WTC11 (cell line): ENCODE results near the gene CPT2. TPM values are rescaled to one million over a fixed set of nuclear protein-coding genes. Genes with fewer than 3 reads are reported as not detected.

Source experiments
- ELF4 ChIP-seq: sonication (generic); formaldehyde crosslinking; IDR thresholded peaks from 2 replicates; pipeline ENCODE4 v1.8.1; 2022; ENCODE audit warnings: low read depth, mild to moderate bottlenecking, moderate library complexity, missing genetic modification reagents
- EMX1 ChIP-seq: fragments of 250-450 bp; sonication (Bioruptor Pico); IDR thresholded peaks from 2 replicates; pipeline ENCODE4 v1.8.0; 2021; ENCODE audit warnings: mild to moderate bottlenecking
- ESRRA ChIP-seq: sonication (generic); formaldehyde crosslinking; IDR thresholded peaks from 2 replicates; pipeline ENCODE4 v1.8.1; 2022; ENCODE audit warnings: mild to moderate bottlenecking, missing genetic modification reagents, borderline replicate concordance
- GABPB1 ChIP-seq: sonication (generic); formaldehyde crosslinking; IDR thresholded peaks from 2 replicates; pipeline ENCODE4 v1.8.1; 2023; ENCODE audit warnings: mild to moderate bottlenecking, missing genetic modification reagents
- GRHL2 ChIP-seq: fragments of 250-450 bp; sonication (Bioruptor Pico); IDR thresholded peaks from 2 replicates; pipeline ENCODE4 v1.8.0; 2022; ENCODE audit warnings: mild to moderate bottlenecking, moderate library complexity; ENCODE audit not compliant: insufficient replicate concordance, severe bottlenecking
- KAT7 ChIP-seq: sonication (generic); formaldehyde crosslinking; IDR thresholded peaks from 2 replicates; pipeline ENCODE4 v1.8.1; 2023; ENCODE audit warnings: missing genetic modification reagents, mild to moderate bottlenecking, borderline replicate concordance
- RELA ChIP-seq: sonication (generic); formaldehyde crosslinking; IDR thresholded peaks from 2 replicates; pipeline ENCODE4 v1.8.1; 2022; ENCODE audit warnings: missing genetic modification reagents, mild to moderate bottlenecking, borderline replicate concordance
- ZNF219 ChIP-seq: sonication (generic); formaldehyde crosslinking; IDR thresholded peaks from 2 replicates; pipeline ENCODE4 v1.8.0; 2023; ENCODE audit warnings: missing genetic modification reagents, mild to moderate bottlenecking, borderline replicate concordance
- ZNF263 ChIP-seq: sonication (generic); formaldehyde crosslinking; IDR thresholded peaks from 2 replicates; pipeline ENCODE4 v1.8.1; 2022; ENCODE audit warnings: low read depth, mild to moderate bottlenecking, moderate library complexity, missing genetic modification reagents
- ZNF317 ChIP-seq: sonication (generic); formaldehyde crosslinking; IDR thresholded peaks from 2 replicates; pipeline ENCODE4 v1.8.1; 2023; ENCODE audit warnings: low read depth, mild to moderate bottlenecking, moderate library complexity, missing genetic modification reagents, borderline replicate concordance
- ZNF423 ChIP-seq: fragments of 250-450 bp; sonication (Bioruptor Pico); IDR thresholded peaks from 2 replicates; pipeline ENCODE4 v2.1.2; 2022; ENCODE audit warnings: mild to moderate bottlenecking, moderate library complexity
- total RNA-seq: library from RNA; stranded (reverse); gene quantifications from 3 replicates; pipeline ENCODE4 v1.2.3, GENCODE V29; 2021
- TF ChIP-seq, protein P1 (sequence below): sonication (generic); formaldehyde crosslinking; IDR thresholded peaks from 2 replicates; pipeline ENCODE4 v1.8.0; 2022; ENCODE audit warnings: mild to moderate bottlenecking, missing genetic modification reagents
- TF ChIP-seq, protein P2 (sequence below): sonication (generic); formaldehyde crosslinking; conservative IDR thresholded peaks from 2 replicates; pipeline ENCODE4 v1.8.1; 2023; ENCODE audit warnings: mild to moderate bottlenecking, low read depth, missing genetic modification reagents, moderate library complexity
- TF ChIP-seq, protein P3 (sequence below): fragments of 250-450 bp; sonication (Bioruptor Pico); IDR thresholded peaks from 2 replicates; pipeline ENCODE4 v1.9.0; 2021; ENCODE audit warnings: mild to moderate bottlenecking, borderline replicate concordance
- TF ChIP-seq, protein P4 (sequence below): sonication (generic); formaldehyde crosslinking; IDR thresholded peaks from 2 replicates; pipeline ENCODE4 v1.8.1; 2023; ENCODE audit warnings: mild to moderate bottlenecking, missing genetic modification reagents, moderate library complexity
- TF ChIP-seq, protein P5 (sequence below): sonication (generic); formaldehyde crosslinking; IDR thresholded peaks from 2 replicates; pipeline ENCODE4 v1.8.1; 2023; ENCODE audit warnings: mild to moderate bottlenecking, missing genetic modification reagents
- TF ChIP-seq, protein P6 (sequence below): fragments of 250-450 bp; sonication (Bioruptor Pico); conservative IDR thresholded peaks from 2 replicates; pipeline ENCODE4 v1.9.0; 2021; ENCODE audit warnings: mild to moderate bottlenecking
- TF ChIP-seq, protein P7 (sequence below): sonication (generic); formaldehyde crosslinking; IDR thresholded peaks from 2 replicates; pipeline ENCODE4 v1.8.1; 2022; ENCODE audit warnings: missing genetic modification reagents, borderline replicate concordance
- TF ChIP-seq, protein P8 (sequence below): sonication (generic); formaldehyde crosslinking; IDR thresholded peaks from 2 replicates; pipeline ENCODE4 v1.8.1; 2023; ENCODE audit warnings: mild to moderate bottlenecking, missing genetic modification reagents, moderate library complexity

CPT2 gene
- total RNA-seq, 1 experiment from 2014 or later: 33.7 TPM

DNA sequence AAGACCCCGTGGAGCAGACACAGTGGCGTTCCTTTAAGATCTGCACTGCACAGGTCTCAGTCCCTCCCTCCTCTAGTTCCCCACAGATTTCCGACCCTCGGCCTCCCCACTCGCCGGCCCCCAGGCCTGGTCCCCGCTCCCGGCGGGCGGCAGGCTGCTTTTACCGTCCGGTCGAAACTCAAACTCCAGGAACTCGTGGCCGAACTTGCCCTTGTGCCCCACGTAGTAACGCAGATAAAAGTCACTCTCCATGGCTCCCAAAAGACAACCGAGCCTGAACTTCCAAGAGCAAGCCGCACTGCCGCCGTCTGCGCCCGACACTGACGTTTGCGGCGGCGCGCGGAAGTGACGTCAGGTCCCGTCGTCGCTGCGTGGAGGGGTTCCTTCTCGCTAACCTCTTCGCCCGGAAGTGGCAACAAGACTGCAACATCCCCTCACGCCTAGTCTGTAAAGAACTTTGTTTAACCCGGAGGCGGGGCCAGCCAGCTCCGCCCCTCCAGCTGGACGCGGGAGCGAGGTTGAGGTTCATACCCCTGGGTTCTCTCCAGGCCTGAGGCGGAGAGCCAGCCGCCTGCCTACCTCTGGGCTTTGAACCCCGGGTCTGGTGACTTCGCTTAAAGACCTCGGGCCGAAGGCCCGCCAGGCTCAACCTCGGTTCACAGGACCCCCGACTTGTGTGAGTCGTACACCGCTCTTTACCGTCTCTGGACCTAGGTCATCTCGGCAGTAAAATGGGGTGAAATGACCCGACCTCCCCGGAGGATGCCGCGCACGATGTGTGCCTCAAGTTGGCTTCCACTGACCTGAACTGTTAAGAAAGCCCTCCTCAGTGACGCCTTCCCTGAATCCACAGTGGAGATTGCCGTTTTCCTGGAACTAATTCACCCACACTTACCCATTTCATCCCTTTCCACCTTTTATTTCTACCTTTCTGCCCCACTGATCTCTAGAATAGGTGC, 41.9 kb downstream of the CPT2 start, which contains the start of gene MAGOH (continued):
- TF ChIP-seq, protein P1, sequence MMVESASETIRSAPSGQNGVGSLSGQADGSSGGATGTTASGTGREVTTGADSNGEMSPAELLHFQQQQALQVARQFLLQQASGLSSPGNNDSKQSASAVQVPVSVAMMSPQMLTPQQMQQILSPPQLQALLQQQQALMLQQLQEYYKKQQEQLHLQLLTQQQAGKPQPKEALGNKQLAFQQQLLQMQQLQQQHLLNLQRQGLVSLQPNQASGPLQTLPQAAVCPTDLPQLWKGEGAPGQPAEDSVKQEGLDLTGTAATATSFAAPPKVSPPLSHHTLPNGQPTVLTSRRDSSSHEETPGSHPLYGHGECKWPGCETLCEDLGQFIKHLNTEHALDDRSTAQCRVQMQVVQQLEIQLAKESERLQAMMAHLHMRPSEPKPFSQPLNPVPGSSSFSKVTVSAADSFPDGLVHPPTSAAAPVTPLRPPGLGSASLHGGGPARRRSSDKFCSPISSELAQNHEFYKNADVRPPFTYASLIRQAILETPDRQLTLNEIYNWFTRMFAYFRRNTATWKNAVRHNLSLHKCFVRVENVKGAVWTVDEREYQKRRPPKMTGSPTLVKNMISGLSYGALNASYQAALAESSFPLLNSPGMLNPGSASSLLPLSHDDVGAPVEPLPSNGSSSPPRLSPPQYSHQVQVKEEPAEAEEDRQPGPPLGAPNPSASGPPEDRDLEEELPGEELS (CRISPR knock-in tag): peak; percentile 81
- TF ChIP-seq, protein P2, sequence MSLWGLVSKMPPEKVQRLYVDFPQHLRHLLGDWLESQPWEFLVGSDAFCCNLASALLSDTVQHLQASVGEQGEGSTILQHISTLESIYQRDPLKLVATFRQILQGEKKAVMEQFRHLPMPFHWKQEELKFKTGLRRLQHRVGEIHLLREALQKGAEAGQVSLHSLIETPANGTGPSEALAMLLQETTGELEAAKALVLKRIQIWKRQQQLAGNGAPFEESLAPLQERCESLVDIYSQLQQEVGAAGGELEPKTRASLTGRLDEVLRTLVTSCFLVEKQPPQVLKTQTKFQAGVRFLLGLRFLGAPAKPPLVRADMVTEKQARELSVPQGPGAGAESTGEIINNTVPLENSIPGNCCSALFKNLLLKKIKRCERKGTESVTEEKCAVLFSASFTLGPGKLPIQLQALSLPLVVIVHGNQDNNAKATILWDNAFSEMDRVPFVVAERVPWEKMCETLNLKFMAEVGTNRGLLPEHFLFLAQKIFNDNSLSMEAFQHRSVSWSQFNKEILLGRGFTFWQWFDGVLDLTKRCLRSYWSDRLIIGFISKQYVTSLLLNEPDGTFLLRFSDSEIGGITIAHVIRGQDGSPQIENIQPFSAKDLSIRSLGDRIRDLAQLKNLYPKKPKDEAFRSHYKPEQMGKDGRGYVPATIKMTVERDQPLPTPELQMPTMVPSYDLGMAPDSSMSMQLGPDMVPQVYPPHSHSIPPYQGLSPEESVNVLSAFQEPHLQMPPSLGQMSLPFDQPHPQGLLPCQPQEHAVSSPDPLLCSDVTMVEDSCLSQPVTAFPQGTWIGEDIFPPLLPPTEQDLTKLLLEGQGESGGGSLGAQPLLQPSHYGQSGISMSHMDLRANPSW: no peak
- TF ChIP-seq, protein P3, sequence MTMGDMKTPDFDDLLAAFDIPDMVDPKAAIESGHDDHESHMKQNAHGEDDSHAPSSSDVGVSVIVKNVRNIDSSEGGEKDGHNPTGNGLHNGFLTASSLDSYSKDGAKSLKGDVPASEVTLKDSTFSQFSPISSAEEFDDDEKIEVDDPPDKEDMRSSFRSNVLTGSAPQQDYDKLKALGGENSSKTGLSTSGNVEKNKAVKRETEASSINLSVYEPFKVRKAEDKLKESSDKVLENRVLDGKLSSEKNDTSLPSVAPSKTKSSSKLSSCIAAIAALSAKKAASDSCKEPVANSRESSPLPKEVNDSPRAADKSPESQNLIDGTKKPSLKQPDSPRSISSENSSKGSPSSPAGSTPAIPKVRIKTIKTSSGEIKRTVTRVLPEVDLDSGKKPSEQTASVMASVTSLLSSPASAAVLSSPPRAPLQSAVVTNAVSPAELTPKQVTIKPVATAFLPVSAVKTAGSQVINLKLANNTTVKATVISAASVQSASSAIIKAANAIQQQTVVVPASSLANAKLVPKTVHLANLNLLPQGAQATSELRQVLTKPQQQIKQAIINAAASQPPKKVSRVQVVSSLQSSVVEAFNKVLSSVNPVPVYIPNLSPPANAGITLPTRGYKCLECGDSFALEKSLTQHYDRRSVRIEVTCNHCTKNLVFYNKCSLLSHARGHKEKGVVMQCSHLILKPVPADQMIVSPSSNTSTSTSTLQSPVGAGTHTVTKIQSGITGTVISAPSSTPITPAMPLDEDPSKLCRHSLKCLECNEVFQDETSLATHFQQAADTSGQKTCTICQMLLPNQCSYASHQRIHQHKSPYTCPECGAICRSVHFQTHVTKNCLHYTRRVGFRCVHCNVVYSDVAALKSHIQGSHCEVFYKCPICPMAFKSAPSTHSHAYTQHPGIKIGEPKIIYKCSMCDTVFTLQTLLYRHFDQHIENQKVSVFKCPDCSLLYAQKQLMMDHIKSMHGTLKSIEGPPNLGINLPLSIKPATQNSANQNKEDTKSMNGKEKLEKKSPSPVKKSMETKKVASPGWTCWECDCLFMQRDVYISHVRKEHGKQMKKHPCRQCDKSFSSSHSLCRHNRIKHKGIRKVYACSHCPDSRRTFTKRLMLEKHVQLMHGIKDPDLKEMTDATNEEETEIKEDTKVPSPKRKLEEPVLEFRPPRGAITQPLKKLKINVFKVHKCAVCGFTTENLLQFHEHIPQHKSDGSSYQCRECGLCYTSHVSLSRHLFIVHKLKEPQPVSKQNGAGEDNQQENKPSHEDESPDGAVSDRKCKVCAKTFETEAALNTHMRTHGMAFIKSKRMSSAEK: no peak
- TF ChIP-seq KAT7: 0 out of 2 replicates have a peak, but pooled peaks have one; percentile 34
- no peak for TF ChIP-seq ZNF219
- TF ChIP-seq ZNF317 (CRISPR knock-in tag): no peak
- TF ChIP-seq ESRRA: 0 out of 2 replicates have a peak, but pooled peaks have one; percentile 28
- TF ChIP-seq, protein P4, sequence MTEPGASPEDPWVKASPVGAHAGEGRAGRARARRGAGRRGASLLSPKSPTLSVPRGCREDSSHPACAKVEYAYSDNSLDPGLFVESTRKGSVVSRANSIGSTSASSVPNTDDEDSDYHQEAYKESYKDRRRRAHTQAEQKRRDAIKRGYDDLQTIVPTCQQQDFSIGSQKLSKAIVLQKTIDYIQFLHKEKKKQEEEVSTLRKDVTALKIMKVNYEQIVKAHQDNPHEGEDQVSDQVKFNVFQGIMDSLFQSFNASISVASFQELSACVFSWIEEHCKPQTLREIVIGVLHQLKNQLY (CRISPR knock-in tag): no peak
- TF ChIP-seq, protein P5, sequence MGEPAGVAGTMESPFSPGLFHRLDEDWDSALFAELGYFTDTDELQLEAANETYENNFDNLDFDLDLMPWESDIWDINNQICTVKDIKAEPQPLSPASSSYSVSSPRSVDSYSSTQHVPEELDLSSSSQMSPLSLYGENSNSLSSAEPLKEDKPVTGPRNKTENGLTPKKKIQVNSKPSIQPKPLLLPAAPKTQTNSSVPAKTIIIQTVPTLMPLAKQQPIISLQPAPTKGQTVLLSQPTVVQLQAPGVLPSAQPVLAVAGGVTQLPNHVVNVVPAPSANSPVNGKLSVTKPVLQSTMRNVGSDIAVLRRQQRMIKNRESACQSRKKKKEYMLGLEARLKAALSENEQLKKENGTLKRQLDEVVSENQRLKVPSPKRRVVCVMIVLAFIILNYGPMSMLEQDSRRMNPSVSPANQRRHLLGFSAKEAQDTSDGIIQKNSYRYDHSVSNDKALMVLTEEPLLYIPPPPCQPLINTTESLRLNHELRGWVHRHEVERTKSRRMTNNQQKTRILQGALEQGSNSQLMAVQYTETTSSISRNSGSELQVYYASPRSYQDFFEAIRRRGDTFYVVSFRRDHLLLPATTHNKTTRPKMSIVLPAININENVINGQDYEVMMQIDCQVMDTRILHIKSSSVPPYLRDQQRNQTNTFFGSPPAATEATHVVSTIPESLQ: no peak
- no peak for TF ChIP-seq ELF4 (CRISPR knock-in tag)
- TF ChIP-seq ZNF263 (CRISPR knock-in tag): no peak
- no peak for TF ChIP-seq EMX1 (CRISPR knock-in tag)
- TF ChIP-seq GRHL2 (CRISPR knock-in tag): no peak
- TF ChIP-seq ZNF423 (CRISPR knock-in tag): no peak
- TF ChIP-seq, protein P6, sequence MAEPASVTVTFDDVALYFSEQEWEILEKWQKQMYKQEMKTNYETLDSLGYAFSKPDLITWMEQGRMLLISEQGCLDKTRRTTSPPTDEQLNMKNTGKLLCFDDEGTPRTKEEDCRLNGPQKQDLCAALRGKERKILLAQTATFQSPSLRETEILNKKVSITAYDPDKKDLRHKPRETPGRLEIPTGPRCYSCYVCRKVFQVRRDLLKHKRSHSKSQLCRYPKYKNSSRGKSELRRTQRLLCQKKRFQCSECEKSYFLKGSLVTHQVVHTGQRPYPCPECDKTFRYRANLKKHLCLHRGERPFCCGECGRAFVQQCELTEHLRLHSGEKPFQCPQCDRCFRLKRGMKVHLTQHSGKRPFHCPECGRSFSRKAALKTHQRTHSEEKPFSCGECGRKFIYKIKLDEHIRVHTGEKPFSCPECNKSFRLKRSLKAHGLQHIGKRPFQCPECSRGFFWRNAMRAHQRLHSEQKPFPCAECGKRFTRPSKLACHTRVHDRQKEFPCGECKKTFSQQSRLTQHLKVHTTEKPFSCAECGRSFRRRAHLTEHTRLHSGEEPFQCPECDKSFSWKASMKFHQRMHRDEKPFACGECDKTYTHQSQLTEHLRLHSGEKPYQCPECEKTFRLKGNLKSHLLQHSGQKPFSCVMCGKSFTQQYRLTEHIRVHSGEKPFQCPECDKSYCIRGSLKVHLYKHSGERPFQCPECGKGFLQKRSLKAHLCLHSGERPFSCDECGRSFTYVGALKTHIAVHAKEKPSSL (CRISPR knock-in tag): no peak
- TF ChIP-seq, protein P7, sequence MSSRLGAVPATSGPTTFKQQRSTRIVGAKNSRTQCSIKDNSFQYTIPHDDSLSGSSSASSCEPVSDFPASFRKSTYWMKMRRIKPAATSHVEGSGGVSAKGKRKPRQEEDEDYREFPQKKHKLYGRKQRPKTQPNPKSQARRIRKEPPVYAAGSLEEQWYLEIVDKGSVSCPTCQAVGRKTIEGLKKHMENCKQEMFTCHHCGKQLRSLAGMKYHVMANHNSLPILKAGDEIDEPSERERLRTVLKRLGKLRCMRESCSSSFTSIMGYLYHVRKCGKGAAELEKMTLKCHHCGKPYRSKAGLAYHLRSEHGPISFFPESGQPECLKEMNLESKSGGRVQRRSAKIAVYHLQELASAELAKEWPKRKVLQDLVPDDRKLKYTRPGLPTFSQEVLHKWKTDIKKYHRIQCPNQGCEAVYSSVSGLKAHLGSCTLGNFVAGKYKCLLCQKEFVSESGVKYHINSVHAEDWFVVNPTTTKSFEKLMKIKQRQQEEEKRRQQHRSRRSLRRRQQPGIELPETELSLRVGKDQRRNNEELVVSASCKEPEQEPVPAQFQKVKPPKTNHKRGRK: no peak
- TF ChIP-seq, protein P8, sequence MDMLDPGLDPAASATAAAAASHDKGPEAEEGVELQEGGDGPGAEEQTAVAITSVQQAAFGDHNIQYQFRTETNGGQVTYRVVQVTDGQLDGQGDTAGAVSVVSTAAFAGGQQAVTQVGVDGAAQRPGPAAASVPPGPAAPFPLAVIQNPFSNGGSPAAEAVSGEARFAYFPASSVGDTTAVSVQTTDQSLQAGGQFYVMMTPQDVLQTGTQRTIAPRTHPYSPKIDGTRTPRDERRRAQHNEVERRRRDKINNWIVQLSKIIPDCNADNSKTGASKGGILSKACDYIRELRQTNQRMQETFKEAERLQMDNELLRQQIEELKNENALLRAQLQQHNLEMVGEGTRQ: no peak; the same call in 1 of the 2 replicates
- peak; percentile 94 for TF ChIP-seq GABPB1 (CRISPR knock-in tag)
- TF ChIP-seq RELA (CRISPR knock-in tag): 0 out of 2 replicates have a peak, but pooled peaks have one; percentile 28
